Calu3 (cell line): ENCODE data around the gene PCDHB13. TPM values are rescaled to one million over a fixed set of nuclear protein-coding genes. Genes with fewer than 3 reads are reported as not detected.
A peak's percentile ranks its signal among the peaks of the same experiment; 100 is the strongest.
"Not testable (repeated sequence)": the region's sequence is repeated elsewhere in the genome, so short reads cannot be mapped to it uniquely, and the experiment has no call there.

Experiments used
- Bru-seq: library from RNA; stranded (reverse); fragments of 400-500 nt; gene quantifications from one replicate; lab custom pipeline; 2021; lab: Mats Ljungman, UMichigan
- BruChase-seq, 2 experiments: library from RNA; stranded (reverse); fragments of 400-500 nt; gene quantifications; one replicate each; lab custom pipeline; 2021; lab: Mats Ljungman, UMichigan
- BruUV-seq: library from RNA; stranded (reverse); fragments of 400-500 nt; replicated peaks from 2 replicates; lab custom pipeline; 2021; lab: Mats Ljungman, UMichigan
- CTCF ChIA-PET: fragments of 300-600 bp; sonication (Branson Sonifier 250); formaldehyde crosslinking; loops from one replicate; lab custom pipeline; 2022; ENCODE audit warnings: antibody characterized with exemption; lab: Charles Lee
- DNase-seq: peaks from one replicate; pipeline ENCODE4 v3.0.0; 2022
- H3K27ac Mint-ChIP-seq: one replicate; pipeline ENCODE4 v1.8.0; 2022; ENCODE audit warnings: mixed read lengths; ENCODE audit not compliant: unreplicated experiment
- H3K27me3 Mint-ChIP-seq: one replicate; pipeline ENCODE4 v1.8.0; 2022; ENCODE audit warnings: mixed read lengths; ENCODE audit not compliant: unreplicated experiment
- H3K36me3 Mint-ChIP-seq: one replicate; pipeline ENCODE4 v1.8.0; 2022; ENCODE audit warnings: mild to moderate bottlenecking, moderate library complexity, mixed read lengths; ENCODE audit not compliant: insufficient read depth, unreplicated experiment
- H3K4me1 Mint-ChIP-seq: one replicate; pipeline ENCODE4 v1.8.0; 2022; ENCODE audit warnings: mild to moderate bottlenecking, low read depth, mixed read lengths; ENCODE audit not compliant: unreplicated experiment
- H3K4me3 Mint-ChIP-seq: one replicate; pipeline ENCODE4 v1.8.0; 2022; ENCODE audit warnings: mild to moderate bottlenecking, low read depth, moderate library complexity, mixed read lengths; ENCODE audit not compliant: unreplicated experiment
- H3K9me3 Mint-ChIP-seq: one replicate; pipeline ENCODE4 v1.8.0; 2022; ENCODE audit warnings: low read depth, mixed read lengths; ENCODE audit not compliant: unreplicated experiment
- intact Hi-C: fragments of 100-400 bp; cut with micrococcal nuclease; formaldehyde crosslinking; loops from one replicate; pipeline ENCODE4 v1.10.0; 2022; ENCODE audit not compliant: unreplicated experiment
- long read RNA-seq: library from polyadenylated mRNA; stranded (forward); transcript quantifications from one replicate; pipeline ENCODE4 v2.0.0, GENCODE V29; 2022
- total RNA-seq: library from RNA; stranded (reverse); gene quantifications from 2 replicates; pipeline ENCODE4 v1.2.3, GENCODE V29; 2022
- TF ChIP-seq, protein P1 (sequence below): fragments of 200-600 bp; IDR thresholded peaks from one replicate; pipeline ENCODE4 v1.8.0; 2022; ENCODE audit warnings: antibody characterized with exemption; ENCODE audit not compliant: unreplicated experiment

Gene PCDHB13
- 0.86 and 1.1 TPM in 2 replicates for total RNA-seq
- Bru-seq, nascent RNA, result percentile 38 among the genes with signal in this experiment
- BruChase-seq, experiment 1, labeled RNA remaining after a 6-hour chase, result percentile 60 among the genes with signal in this experiment
- percentile 48 among the genes with signal in this experiment for BruChase-seq, experiment 2, labeled RNA remaining after a 2-hour chase
- long read RNA-seq, result 0 reads

DNA sequence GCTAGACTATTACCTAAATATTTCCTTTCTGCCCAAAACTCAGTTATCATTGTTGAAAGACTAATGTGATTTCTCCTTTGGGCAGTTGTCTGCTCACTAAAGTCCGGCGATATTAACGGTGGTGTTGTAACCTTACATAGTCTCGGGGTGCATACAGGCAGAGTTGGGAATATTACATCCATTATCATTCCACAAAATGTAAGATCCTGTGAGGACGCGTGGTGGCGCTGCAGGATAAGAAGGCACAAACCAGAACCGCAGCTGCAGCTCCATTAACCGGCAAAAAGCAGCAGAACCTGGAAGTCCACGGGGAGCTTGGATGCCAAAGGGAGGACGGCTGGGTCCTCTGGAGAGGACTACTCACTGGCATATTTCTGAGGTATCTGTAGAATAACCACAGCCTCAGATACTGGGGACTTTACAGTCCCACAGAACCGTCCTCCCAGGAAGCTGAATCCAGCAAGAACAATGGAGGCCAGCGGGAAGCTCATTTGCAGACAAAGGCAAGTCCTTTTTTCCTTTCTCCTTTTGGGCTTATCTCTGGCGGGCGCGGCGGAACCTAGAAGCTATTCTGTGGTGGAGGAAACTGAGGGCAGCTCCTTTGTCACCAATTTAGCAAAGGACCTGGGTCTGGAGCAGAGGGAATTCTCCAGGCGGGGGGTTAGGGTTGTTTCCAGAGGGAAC, at the start of gene PCDHB13:
Gene PCDHB13, plus strand, starts transcription at position 264 of the 684 bp plus-strand sequence. Its CDS starts 205 bp downstream, at position 469.
- H3K27ac Mint-ChIP-seq, CTCF ChIA-PET, BruUV-seq, DNase-seq, H3K36me3 Mint-ChIP-seq, H3K4me1 Mint-ChIP-seq, H3K4me3 Mint-ChIP-seq, intact Hi-C loops, H3K27me3 Mint-ChIP-seq: not testable (repeated sequence)
- H3K9me3 Mint-ChIP-seq, result peaks cover 17% of the 10 kb centered on the region

- TF ChIP-seq, protein P1, sequence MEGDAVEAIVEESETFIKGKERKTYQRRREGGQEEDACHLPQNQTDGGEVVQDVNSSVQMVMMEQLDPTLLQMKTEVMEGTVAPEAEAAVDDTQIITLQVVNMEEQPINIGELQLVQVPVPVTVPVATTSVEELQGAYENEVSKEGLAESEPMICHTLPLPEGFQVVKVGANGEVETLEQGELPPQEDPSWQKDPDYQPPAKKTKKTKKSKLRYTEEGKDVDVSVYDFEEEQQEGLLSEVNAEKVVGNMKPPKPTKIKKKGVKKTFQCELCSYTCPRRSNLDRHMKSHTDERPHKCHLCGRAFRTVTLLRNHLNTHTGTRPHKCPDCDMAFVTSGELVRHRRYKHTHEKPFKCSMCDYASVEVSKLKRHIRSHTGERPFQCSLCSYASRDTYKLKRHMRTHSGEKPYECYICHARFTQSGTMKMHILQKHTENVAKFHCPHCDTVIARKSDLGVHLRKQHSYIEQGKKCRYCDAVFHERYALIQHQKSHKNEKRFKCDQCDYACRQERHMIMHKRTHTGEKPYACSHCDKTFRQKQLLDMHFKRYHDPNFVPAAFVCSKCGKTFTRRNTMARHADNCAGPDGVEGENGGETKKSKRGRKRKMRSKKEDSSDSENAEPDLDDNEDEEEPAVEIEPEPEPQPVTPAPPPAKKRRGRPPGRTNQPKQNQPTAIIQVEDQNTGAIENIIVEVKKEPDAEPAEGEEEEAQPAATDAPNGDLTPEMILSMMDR, result peak; percentile 14
- Mint-ChIP-seq H3K36me3 (peaks cover 4% of the 10 kb centered on the region), H3K9me3 (peaks cover 14% of the 10 kb centered on the region), H3K27me3 (no peaks in the 10 kb centered on the region), H3K27ac (no peak within 1 kb of the TSS), H3K4me1 (no peaks in the 10 kb centered on the region), H3K4me3 (no peak within 1 kb of the TSS)
- BruUV-seq, result no TSS peak
- no peak for DNase-seq
- CTCF ChIA-PET, result no interaction called here
- intact Hi-C loops, result no loop called here
Observed at GRCh38 chr5:141172381-141173204, 41.1 kb upstream of the PCDHB13 start, which contains the start of gene PCDHB7. Gene PCDHB7, plus strand, starts transcription at chr5:141172644. Its CDS starts 192 bp downstream, at chr5:141172836.

GRCh38 chr5:141174291-141175104, 39.2 kb upstream of the PCDHB13 start:
- H3K4me3 Mint-ChIP-seq, H3K9me3 Mint-ChIP-seq, H3K4me1 Mint-ChIP-seq, intact Hi-C loops, H3K36me3 Mint-ChIP-seq, BruUV-seq, CTCF ChIA-PET, H3K27me3 Mint-ChIP-seq, H3K27ac Mint-ChIP-seq, DNase-seq: not testable (repeated sequence)

GRCh38 chr5:141175933-141176332, 37.8 kb upstream of the PCDHB13 start:
- H3K27me3 Mint-ChIP-seq, result no peaks in the 10 kb centered on the region
- H3K4me1 Mint-ChIP-seq, result no peaks in the 10 kb centered on the region
- H3K27ac Mint-ChIP-seq, result no peak overlapping the region
- BruUV-seq, result no TSS peak
- no peak for DNase-seq
- TF ChIP-seq, protein P1, result no peak
- intact Hi-C loops, result no loop called here
- peaks cover 3% of the 10 kb centered on the region for H3K9me3 Mint-ChIP-seq
- no peak overlapping the region for H3K4me3 Mint-ChIP-seq
- CTCF ChIA-PET, result no interaction called here
- peaks cover 4% of the 10 kb centered on the region for H3K36me3 Mint-ChIP-seq

DNA sequence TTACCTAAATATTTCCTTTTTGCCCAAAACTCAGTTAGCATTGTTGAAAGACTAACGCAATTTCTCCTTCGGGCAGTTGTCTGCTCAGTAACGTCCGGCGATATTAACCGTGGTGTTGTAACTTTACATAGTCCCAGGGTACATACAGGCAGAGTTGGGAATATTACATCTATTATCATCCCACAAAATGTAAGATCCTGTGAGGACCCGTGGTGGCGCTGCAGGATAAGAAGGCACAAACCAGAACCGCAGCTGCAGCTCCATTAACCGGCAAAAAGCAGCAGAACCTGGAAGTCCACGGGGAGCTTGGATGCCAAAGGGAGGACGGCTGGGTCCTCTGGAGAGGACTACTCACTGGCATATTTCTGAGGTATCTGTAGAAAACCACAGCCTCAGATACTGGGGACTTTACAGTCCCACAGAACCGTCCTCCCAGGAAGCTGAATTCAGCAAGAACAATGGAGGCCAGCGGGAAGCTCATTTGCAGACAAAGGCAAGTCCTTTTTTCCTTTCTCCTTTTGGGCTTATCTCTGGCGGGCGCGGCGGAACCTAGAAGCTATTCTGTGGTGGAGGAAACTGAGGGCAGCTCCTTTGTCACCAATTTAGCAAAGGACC, 36.0 kb upstream of the PCDHB13 start, which contains the start of gene PCDHB8:
Gene PCDHB8, plus strand, starts transcription at position 214 of the 615 bp plus-strand sequence. Its CDS starts 245 bp downstream, at position 459.
- H3K27ac Mint-ChIP-seq, CTCF ChIA-PET, DNase-seq, H3K9me3 Mint-ChIP-seq, H3K36me3 Mint-ChIP-seq, H3K4me1 Mint-ChIP-seq, intact Hi-C loops, H3K27me3 Mint-ChIP-seq, BruUV-seq, H3K4me3 Mint-ChIP-seq: not testable (repeated sequence)

GRCh38 chr5:141179371-141179770, 34.3 kb upstream of the PCDHB13 start:
- H3K4me1 Mint-ChIP-seq, BruUV-seq, CTCF ChIA-PET, H3K27ac Mint-ChIP-seq, H3K36me3 Mint-ChIP-seq, DNase-seq, intact Hi-C loops, H3K27me3 Mint-ChIP-seq, H3K4me3 Mint-ChIP-seq: not testable (repeated sequence)
- H3K9me3 Mint-ChIP-seq, result peaks cover 14% of the 10 kb centered on the region

DNA sequence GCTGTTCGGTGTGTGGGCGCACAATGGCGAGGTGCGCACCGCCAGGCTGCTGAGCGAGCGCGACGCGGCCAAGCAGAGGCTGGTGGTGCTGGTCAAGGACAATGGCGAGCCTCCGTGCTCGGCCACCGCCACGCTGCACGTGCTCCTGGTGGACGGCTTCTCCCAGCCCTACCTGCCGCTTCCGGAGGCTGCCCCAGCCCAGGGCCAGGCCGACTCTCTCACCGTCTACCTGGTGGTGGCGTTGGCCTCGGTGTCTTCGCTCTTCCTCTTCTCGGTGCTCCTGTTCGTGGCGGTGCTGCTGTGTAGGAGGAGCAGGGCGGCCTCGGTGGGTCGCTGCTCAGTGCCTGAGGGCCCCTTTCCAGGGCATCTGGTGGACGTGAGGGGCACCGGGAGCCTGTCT, 33.8 kb upstream of the PCDHB13 start:
- H3K27ac Mint-ChIP-seq, H3K4me1 Mint-ChIP-seq, intact Hi-C loops, H3K27me3 Mint-ChIP-seq, H3K36me3 Mint-ChIP-seq, BruUV-seq, DNase-seq, H3K4me3 Mint-ChIP-seq, CTCF ChIA-PET: not testable (repeated sequence)
- peaks cover 17% of the 10 kb centered on the region for H3K9me3 Mint-ChIP-seq
